Eye (tissue), 1 donor: ENCODE results near the gene SH3PXD2A.
"Not testable (repeated sequence)": the region's sequence is repeated elsewhere in the genome, so short reads cannot be mapped to it uniquely, and the experiment has no call there.

Source experiments
- DNase-seq: peaks from one replicate; pipeline ENCODE4 v3.0.0-alpha.2; 2015

Gene SH3PXD2A

DNA sequence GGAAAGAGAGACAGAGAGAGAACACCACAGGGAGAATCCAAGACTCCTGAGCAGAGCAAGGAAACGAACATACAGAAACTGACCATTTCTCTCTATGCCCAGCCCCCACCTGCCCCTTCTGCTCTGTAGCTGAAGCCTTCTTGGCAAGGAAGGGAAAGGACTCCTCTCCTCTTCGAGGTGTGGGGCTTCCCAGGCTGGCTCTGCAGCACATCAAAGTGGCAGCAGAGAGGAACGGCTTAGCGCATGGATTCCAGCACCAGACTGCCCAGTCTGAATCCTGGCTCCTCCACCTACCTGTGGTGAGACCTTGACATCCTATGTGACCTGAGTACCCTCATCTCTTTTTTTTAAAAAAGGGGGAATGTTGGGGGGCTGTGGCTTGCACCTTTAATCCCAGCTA lies 69.4 kb downstream of the SH3PXD2A start:
- DNase-seq: no peak

DNA sequence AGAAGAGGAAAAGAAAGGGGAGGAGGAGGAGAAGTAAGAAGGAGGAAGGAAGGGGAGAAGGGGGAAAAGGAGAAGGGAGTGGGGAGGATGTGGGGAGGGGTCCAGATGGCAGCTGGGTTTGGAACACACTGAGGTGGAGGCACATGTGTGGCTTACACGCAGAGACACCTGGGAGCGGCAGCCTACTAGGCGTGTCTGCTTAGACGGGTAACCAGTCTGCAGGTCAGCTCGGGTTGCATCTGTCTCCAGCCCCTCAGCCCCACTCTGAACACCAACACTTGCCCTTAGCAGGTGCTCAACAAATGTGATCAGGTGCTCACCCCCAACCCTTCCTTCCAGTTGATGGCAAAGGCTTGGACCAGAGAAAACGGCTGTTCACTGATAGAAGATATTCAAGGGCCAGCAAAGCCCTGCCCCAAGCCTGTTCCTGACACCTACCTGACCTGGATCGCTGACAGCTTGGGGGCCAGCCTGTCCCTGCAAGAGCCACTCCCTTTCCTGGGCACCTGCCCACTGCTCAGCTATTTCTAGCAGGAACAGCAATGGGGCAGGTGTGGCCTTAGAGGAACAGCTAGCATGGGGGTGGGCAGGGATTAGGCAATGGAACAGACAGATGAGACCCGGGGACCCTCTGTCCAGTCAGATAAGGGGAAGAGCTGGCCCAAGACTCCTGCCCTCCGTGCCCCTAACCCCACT lies 70.5 kb downstream of the SH3PXD2A start:
- DNase-seq: no peak

DNA sequence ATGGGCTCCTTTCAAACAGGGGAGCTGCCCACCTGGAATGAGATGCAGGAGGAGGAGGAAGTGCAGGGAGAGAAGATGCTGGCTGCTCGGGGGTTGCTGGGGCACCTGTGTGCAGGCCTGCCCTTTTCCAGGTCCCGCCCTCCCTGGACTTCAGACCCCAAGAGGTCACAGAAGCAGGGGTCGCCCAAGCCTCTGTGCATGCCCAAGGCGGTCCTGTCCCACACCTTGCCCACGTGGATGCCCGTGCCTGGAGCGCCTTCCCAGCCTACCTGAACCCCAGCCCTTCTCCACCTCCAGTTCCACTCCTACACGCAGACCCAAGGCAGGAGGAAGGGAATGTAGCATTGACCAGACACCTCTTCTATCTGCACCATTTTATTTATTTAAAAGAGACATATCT lies 71.3 kb downstream of the SH3PXD2A start:
- DNase-seq: no peak

DNA sequence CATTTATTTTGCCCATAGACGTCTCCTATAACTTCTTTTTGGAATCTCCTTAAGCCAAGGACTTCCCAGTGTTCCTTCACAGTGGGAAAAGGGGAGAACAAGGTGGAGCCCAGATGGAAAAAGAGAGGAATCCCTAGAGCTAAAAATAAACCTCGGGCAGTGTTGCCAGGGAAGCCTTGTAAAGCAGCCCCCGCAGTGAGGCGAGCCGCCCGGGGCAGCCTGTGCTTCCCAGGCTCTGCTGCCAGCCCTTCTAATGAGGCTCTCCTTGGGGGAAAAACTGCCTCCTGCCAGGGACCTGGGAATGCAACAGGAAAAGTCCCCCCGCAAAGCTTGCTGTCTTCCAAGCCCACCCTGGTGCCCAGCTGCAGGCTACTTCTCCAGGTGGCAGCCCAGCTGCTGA lies 71.7 kb downstream of the SH3PXD2A start:
- no peak for DNase-seq

DNA sequence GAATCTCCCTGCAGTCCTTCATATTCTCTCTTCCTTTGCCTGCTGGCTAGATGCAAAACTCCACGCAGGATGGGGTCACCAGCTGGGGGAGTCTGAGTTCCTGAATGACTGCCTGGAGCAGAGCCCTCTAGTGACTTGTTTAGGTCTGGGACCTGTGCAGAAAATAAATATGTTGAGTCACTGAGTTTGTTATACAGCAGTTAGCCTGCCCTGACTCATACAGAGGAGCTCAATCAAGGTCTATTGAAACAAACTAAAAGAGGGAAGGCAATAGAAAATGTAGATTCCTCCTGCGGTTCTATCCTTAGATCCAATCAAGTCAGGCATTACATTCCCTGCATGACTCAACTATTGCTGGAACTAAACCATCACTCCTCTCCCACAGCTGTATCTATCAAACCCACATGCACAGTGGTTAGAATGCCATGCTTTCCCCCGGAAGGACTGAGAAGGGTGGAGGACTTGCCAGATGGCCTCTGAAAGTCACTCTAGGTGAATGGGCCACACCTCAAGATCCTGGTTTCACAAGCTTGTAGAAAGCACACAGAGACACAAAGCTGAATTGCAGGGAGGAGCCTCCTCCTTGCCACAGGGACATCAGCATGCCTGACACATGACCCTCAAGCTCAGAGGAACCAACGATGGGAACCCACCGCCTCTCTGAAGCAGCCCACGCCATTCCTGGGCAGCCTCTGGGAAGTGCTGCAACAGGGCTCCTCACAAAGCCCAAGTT lies 73.9 kb downstream of the SH3PXD2A start:
- no peak for DNase-seq

DNA sequence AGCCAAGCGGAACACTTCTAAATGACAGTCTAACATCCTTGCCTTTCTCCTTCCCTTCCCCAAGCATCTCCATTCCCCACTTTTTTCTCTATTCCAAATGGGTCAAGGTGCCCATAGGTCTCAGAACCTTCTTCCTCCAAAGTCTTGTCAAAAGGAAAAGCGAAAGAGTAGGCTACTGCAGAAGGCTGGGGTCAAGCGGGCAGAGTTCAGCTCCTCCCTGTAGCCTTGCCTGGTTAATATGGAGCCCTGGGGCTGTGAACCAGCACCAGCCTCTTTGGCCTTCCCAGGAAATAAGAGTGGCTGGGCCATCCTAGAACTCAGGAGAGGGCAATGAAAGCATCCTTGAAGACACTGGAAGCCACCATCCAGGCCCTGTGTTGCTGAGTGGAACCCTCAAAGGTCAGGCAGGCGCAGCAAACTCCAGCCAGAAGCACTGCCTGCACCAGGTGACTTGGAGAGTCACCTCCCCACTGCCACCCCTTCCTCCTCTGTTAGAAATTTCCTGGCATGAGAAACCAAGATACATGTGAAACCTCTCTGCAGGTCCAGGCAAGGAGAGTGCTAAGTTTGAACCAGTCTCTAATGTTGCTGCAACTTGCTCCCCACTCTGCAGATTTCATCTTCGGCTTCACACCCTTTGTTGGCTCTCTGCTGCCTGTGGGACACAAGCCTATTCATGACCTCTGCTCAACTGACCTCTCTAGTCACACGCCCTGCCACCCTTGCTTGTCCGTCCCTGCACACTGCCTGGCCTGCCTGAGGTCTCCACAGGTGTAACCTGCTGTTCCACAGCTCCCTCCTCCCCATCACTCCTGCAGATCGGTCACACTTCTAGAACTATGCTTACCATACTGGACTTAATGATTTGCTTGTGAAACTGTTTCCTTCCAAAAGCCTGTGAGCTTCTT lies 74.9 kb downstream of the SH3PXD2A start:
- no peak for DNase-seq

DNA sequence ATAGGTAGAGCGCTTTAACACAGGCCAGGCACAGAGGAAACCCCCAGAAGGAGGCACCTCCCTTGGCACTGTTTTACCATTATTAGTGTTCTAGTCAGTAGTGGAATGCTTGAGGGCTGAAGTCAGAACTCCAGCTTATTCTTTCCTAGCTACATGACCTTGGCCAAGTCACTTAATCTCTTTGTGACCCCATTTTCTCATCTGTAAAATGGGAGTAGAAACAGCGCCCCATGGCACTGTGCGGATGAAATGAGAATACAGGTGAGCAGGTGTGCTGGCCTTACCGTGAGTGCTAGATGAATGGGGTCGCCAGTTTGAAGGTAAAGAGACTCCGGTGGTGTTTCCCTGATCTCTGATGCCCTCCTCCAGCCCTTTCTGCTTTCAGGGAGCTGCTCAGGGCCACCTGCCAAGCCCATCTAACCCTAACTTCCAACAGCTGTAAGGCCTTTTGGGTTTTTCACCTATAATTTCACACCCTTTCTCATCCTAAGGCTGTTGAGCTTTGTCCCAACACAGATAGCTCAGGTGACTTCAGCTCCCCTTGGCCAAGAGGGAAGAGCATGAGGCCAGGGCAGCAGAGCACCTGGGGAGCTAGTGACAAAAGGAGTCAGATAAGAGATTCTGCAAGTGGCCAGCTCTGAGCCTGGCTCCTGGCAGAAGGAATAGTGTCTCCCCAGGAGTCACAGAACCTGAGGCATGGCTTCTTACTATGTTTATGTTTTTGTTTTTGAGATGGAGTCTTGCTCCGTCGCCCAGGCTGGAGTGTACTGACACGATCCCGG lies 76.8 kb downstream of the SH3PXD2A start:
- no peak for DNase-seq

DNA sequence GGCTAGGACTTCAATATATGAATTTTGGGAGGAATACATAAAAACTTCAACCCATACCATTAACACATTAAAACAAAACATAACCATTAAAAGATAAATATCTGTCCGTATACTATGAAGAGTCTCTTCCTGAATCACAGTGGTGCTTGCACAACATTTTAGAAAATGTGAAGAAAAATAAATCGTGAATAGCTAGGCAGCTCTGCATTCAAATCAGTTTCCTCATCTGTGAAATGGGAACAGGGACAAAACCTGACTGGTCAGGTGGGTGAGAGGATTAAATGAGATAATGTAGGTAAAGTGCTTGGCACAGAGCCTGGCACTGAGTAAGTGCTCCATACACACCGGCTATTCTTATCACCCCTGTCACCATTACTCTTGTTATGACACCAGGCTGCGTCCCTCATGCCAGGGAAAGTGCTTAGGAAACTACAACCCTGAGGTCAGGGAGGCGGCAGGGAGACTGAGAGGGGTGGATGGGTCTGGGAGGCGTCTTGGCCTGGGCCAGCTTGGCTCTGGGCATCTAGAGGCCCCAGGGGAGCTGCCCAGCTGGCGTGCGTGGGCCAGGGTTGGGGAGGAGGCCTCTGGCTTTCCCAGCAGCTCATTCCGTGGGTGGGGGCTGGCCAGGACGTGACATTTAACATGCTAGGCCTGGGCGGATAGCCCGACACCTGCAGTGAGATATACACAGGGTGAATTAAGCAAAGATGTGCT lies 78.3 kb downstream of the SH3PXD2A start:
- no peak for DNase-seq

DNA sequence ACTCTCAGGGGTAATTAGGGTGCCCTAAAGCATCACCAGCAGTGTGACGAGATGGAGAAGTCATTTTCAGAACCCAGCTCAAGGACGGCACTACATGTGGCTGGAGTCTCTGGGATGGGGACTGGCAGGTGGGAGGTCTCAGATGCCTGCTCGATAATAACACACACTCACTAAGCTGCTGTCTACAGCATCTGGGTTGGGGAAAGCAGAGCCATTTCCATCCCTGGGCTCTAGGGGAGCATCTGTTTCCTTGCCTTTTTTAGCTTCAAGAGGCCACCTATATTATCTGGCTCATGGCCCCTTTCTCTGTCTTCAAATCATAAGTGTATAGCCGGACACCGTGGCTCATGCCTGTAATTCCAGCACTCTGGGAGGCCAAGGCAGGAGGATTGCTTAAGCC lies 79.6 kb downstream of the SH3PXD2A start:
- DNase-seq: no peak

DNA sequence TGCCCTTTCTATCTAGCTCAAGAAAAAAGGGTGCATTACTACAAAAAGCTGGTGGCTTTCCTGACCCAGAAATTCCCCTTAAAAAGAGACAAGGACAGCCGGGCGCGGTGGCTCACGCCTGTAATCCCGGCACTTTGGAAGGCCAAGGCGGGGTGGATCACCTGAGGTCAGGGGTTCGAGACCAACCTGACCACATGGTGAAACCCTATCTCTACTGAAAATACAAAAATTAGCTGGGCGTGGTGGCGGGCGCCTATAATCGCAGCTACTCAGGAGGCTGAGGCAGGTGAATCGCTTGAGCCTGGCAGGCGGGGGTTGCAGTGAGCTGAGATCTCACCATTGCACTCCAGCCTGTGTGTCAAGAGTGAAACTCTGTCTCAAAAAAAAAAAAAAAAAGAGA lies 82.5 kb downstream of the SH3PXD2A start:
- not testable (repeated sequence) for DNase-seq

DNA sequence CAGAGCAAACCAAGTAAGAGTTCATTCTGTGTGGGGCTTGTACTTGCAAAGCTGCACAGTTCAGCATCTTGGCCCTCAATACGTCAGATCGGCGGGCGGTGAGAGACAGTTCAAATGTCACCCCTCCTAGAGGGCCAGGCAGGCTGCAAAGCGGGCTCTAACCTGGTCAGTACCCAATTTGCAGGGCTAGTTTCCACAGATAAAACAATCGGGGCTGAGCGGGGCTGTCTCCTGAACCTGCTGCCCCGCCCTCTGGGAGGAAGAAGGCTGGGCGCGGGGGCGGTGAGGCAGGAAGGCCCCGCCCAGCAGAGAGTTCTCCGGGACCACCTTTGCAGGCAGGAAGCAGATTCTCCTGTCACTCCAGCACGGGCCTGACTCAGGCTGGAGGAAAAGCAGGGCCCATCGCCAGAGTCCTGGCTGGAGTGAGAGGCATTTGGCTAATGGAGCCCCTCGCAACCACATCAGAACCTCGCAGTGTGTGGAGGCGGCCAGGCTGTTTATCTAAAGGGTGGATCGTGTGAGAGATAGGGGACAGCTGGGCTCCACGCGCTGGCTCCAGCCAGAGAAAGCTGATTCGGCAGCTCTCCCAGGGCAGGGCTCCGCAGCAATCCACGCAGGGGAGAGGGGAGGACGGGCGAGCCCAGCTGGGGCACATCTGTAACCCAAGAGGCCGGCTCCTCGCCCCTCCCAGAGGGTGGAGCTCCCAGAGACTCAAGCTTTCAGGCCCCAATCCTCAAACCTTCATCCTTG lies 83.1 kb downstream of the SH3PXD2A start:
- peak; percentile 88 for DNase-seq

DNA sequence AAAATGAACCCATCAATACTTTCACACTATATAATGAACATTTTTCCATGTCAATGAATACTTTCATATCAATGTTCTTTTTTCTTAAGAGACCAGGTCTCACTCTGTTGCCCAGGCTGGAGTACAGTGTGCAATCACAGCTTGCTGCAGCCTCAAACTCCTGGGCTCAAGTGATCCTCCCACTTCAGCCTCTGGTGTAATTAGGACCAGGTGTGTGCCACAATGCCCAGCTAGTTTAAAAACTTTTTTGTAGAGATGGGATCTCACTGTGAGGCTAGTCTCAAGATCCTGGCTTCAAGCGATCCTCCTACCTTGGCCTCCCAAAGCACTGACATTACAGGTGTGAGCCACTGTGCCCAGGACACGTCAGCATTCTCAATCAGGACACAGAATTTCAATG lies 85.2 kb downstream of the SH3PXD2A start:
- no peak for DNase-seq

DNA sequence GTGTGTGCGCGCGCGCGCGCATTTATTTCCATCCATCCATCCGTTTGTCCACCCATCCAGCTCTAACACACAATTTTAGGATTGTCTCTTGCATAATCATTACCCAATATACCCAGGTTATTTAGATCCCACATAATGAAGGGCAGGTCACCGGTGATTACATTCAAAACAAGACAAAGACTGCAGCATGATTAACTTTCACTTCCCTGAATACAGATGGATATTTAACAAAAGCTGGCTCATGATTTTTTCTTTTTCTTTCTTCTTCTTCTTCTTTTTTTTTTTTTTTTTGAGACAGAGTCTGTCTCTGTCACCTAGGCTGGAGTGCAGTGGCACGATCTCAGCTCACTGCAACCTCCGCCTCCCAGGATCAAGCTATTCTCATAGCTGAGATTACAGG lies 86.2 kb downstream of the SH3PXD2A start:
- no peak for DNase-seq

DNA sequence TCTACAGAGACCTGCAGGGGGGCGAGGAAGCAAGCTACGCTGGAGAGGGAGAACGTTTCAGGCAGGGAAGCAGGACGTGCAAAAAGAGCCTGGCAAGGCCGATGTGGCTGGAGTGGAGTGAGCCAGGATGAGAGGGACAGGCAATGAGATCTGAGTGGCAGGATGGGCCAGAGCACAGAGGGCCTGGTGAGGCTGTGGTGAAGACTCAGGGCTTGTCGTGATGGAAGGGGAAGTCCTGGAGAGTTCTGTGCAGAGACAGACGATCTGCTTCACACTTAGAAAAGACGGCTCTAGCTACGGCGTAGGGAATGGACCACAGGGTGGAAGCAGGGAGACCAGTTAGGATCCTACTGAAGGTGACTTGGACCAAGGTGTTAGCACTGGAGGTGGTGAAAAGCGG lies 87.0 kb downstream of the SH3PXD2A start:
- no peak for DNase-seq

DNA sequence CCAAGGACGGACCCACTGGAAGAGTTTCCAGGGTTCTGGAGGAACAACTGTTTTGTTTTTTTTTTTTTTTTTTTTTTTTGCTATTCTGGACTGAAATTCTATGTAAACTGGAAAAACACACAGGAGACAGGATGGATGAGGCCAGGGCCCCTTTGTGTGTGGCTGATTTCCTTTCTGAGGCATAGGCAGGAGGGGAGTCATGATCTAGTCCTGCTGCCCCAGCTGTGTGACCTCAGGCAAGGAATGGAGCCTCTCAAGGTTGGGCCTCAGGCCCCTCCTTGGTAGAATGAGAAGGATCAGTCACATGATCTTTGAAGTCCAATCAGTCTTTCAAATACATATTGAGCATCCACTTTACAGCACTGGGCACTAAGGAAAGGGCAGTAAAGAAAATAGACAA lies 87.6 kb downstream of the SH3PXD2A start:
- DNase-seq: no peak

DNA sequence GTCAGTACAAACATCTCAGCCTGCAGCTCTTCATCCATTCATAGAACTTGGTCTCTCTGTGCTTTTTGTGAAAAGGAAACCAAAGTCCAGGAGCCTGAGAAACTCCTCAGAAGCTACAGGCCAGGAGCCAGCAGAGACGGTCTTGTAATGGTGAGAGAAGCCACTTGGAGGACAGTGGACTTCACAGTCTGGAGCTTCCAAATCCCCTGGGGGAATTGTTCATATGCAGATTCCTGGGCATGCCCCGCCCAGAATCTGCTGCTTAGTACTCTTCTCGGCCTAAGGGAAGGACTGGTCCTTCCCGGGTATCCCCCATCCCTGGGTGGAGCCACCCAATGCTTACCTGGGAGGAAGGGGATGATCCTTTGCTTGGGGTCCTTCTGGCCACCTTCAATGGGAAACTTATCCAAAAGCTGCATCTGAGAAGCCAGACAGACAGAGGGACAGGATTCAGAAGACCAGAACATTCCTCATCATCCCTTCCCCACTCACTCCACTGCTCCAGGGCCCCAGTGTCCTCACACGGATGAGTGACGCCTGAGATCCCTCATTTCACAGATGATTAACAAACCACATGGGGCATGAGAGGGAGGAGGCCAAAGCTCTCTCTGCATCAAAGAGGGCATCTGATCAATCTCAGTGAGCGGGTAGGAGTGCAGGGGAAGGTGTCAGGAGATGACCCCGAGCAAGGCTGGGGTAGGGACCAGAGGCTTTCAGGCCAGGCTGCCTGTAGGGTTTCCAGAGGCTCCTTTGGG lies 88.4 kb downstream of the SH3PXD2A start:
- DNase-seq: peak; percentile 83

DNA sequence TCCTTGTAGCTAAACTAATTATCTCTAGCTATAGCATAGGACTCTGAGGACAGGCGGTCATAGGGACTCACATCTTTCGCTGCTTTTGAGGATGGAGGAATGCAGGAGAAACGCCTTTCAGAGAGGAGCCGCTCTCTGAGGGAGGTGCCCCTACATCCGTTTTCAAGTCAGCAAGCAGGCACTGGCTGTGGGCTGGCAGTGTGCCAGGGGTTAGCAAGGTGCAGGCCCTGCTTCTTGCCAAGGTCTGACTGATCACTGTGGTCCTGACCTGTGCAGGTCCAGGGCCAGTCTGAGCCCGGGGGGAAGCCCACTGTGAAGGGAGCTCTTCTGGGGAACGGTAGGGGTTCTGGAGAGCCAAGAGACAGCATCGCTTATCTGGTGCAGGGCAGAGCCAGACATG lies 89.4 kb downstream of the SH3PXD2A start:
- no peak for DNase-seq

DNA sequence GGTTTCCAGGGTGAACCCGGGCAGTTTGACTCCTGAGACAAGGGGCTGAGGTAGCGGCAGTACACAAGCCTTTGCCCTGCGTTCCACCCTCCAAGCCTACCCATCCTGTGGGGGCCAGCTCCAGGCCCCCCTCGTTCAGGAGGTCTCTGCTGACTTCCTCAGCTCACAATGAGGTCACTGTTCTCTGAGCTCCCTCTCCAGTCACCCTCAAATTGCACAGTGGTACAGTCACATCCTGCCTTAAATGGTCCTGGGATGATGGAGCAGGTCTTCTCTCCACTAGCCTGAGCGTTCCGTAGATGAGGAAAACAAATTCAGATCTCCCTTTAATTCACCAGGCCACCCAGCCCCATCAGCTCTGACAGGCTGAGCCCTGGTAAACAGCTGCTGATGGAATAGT lies 90.2 kb downstream of the SH3PXD2A start:
- no peak for DNase-seq

DNA sequence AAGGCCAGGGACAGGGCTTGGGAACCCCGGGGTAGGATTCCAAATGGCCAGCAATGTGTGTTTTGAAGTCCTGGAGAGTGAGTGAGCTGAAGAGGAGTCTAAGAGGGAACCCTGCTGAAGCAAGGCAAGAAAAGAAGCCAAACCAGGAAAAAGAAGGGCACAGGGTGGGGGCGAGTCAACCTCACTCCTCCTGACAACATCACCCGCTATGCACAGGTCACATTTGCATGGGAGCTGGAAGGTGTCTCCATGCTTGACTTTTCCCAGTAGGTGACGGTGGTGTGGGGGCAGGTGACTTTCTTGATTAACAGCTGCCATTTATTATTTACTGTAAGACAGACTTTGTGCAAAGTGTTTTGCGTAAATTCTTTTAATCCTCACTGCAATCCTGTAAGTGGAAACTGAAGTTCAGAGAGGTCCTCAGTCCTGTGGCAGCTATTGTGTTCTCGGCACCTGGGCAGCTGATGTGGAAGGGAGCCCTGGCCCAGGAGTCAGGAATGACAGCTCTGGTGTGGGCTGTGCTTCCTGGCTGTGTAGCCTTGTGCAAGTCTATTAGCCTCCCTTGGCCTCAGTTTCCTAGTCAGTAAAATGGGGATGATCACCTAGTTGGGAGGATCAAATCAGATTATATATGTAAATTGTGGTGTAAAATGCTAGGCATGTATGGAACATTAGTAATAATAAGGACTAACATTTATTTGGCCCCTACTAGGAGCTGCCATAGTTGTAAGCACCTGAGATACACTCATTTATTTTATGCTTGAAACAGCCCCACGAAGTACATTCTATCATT lies 90.9 kb downstream of the SH3PXD2A start:
- no peak for DNase-seq
